Neural progenitor cell (in vitro differentiated cells): ENCODE data around the gene PYCR2. TPM values are rescaled to one million over a fixed set of nuclear protein-coding genes. Genes with fewer than 3 reads are reported as not detected.

Experiments used
- DNase-seq: peaks from one replicate; pipeline ENCODE4 v3.0.0-alpha.2; 2016; ENCODE audit warnings: low spot score
- H2AFZ ChIP-seq: fragments of 200-600 bp; sonication (generic); replicated peaks from 2 replicates; pipeline ENCODE4 v1.6.1; 2016; ENCODE audit warnings: antibody characterized with exemption
- H3F3A ChIP-seq: fragments of 200-600 bp; sonication (generic); 2 replicates; pipeline ENCODE4 v1.6.1; 2016; ENCODE audit warnings: antibody characterized with exemption, low read depth
- H3K27ac ChIP-seq: fragments of 200-600 bp; sonication (generic); 2 replicates; pipeline ENCODE4 v1.5.1; 2016; ENCODE audit warnings: mild to moderate bottlenecking
- H3K27me3 ChIP-seq: fragments of 200-600 bp; sonication (generic); 2 replicates; pipeline ENCODE4 v1.6.1; 2016; ENCODE audit warnings: mild to moderate bottlenecking, moderate library complexity
- H3K36me3 ChIP-seq: fragments of 200-600 bp; sonication (generic); 2 replicates; pipeline ENCODE4 v1.5.1; 2016
- H3K4me1 ChIP-seq: fragments of 200-600 bp; sonication (generic); 2 replicates; pipeline ENCODE4 v1.6.1; 2016; ENCODE audit warnings: mixed run types
- H3K4me2 ChIP-seq: fragments of 200-600 bp; sonication (generic); 2 replicates; pipeline ENCODE4 v1.6.1; 2016
- H3K4me3 ChIP-seq: fragments of 200-600 bp; sonication (generic); 2 replicates; pipeline ENCODE4 v1.5.1; 2016
- H3K79me2 ChIP-seq: fragments of 200-600 bp; sonication (generic); 2 replicates; pipeline ENCODE4 v1.6.1; 2016; ENCODE audit warnings: low read depth
- H3K9ac ChIP-seq: fragments of 200-600 bp; sonication (generic); 2 replicates; pipeline ENCODE4 v1.6.1; 2016
- H3K9me3 ChIP-seq: fragments of 200-600 bp; sonication (generic); 2 replicates; pipeline ENCODE4 v1.5.1; 2016; ENCODE audit warnings: low read depth
- H4K20me1 ChIP-seq: fragments of 200-600 bp; sonication (generic); 2 replicates; pipeline ENCODE4 v1.6.1; 2016; ENCODE audit warnings: low read depth
- H3K27ac Mint-ChIP-seq: 3 replicates; pipeline ENCODE4 v1.8.0; 2021; ENCODE audit warnings: mixed read lengths
- H3K27me3 Mint-ChIP-seq: 2 replicates; pipeline ENCODE4 v1.8.0; 2022; ENCODE audit warnings: low read depth, mild to moderate bottlenecking, inconsistent platforms, moderate library complexity, mixed read lengths; ENCODE audit not compliant: insufficient read depth
- H3K36me3 Mint-ChIP-seq: 3 replicates; pipeline ENCODE4 v1.8.0; 2021; ENCODE audit warnings: mixed read lengths
- H3K4me1 Mint-ChIP-seq: 3 replicates; pipeline ENCODE4 v1.8.0; 2021; ENCODE audit warnings: mixed read lengths
- H3K4me3 Mint-ChIP-seq: 3 replicates; pipeline ENCODE4 v1.8.0; 2021; ENCODE audit warnings: mild to moderate bottlenecking, moderate library complexity, mixed read lengths
- H3K9me3 Mint-ChIP-seq: 3 replicates; pipeline ENCODE4 v1.8.0; 2020; ENCODE audit warnings: mixed read lengths
- EZH2 ChIP-seq: fragments of 200-600 bp; sonication (generic); IDR thresholded peaks from 2 replicates; pipeline ENCODE4 v1.6.1; 2017; ENCODE audit warnings: antibody characterized with exemption, mild to moderate bottlenecking, moderate library complexity
- EZH2phosphoT487 ChIP-seq: fragments of 200-600 bp; sonication (generic); IDR thresholded peaks from 2 replicates; pipeline ENCODE4 v1.6.1; 2017; ENCODE audit warnings: antibody characterized with exemption
- total RNA-seq: library from RNA; depleted of rRNA; stranded (reverse); fragments of >200 nt; gene quantifications from 2 replicates; pipeline ENCODE4 v1.2.3, GENCODE V29; 2015; ENCODE audit warnings: low replicate concordance
- TF ChIP-seq, protein P1 (sequence below): fragments of 200-600 bp; sonication (generic); IDR thresholded peaks from 2 replicates; pipeline ENCODE4 v1.5.1; 2017; ENCODE audit warnings: antibody characterized with exemption, mild to moderate bottlenecking

The PYCR2 gene
- total RNA-seq, 1 donor from 2014 or later: 23.8 TPM

DNA sequence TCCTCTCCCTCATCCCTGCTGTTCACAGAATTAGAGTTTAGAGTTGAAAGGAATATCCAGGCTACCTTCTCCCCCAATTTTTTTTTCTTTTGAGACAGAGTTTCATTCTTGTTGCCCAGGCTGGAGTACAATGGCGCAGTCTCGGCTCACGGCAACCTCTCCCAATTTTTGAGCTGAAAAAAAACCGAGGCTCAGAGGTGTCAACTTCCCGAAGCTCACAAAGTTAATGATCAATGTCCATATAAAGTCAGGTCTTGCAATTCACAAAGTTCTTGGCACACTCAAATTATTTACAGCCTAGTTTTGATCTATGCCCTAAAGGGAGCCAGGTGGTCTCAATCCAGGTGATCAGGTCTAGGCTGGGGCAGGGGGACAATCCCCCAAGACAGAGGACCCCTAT is 34.3 kb downstream of the PYCR2 start:
- Mint-ChIP-seq H3K27me3 (peaks cover 8% of the 10 kb centered on the region), H3K4me3 (no peak overlapping the region), H3K4me1 (peaks cover 13% of the 10 kb centered on the region), H3K27ac (no peak overlapping the region), H3K9me3 (no peaks in the 10 kb centered on the region), H3K36me3 (no peaks in the 10 kb centered on the region)
- TF ChIP-seq EZH2 (no peak), EZH2phosphoT487 (no peak)
- TF ChIP-seq, protein P1, sequence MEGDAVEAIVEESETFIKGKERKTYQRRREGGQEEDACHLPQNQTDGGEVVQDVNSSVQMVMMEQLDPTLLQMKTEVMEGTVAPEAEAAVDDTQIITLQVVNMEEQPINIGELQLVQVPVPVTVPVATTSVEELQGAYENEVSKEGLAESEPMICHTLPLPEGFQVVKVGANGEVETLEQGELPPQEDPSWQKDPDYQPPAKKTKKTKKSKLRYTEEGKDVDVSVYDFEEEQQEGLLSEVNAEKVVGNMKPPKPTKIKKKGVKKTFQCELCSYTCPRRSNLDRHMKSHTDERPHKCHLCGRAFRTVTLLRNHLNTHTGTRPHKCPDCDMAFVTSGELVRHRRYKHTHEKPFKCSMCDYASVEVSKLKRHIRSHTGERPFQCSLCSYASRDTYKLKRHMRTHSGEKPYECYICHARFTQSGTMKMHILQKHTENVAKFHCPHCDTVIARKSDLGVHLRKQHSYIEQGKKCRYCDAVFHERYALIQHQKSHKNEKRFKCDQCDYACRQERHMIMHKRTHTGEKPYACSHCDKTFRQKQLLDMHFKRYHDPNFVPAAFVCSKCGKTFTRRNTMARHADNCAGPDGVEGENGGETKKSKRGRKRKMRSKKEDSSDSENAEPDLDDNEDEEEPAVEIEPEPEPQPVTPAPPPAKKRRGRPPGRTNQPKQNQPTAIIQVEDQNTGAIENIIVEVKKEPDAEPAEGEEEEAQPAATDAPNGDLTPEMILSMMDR: no peak
- H3F3A ChIP-seq: peaks cover 11% of the 10 kb centered on the region
- peaks cover 54% of the 10 kb centered on the region for H3K27me3 ChIP-seq
- no peak for DNase-seq
- no peaks in the 10 kb centered on the region for H3K79me2 ChIP-seq
- H3K36me3 ChIP-seq: no peaks in the 10 kb centered on the region
- H3K4me3 ChIP-seq: no peak overlapping the region
- no peak overlapping the region for H3K9ac ChIP-seq
- H4K20me1 ChIP-seq: no peaks in the 10 kb centered on the region
- no peaks in the 10 kb centered on the region for H3K9me3 ChIP-seq
- no peak overlapping the region for H2AFZ ChIP-seq
- no peak overlapping the region for H3K4me2 ChIP-seq
- H3K27ac ChIP-seq: no peak overlapping the region
- no peaks in the 10 kb centered on the region for H3K4me1 ChIP-seq

DNA sequence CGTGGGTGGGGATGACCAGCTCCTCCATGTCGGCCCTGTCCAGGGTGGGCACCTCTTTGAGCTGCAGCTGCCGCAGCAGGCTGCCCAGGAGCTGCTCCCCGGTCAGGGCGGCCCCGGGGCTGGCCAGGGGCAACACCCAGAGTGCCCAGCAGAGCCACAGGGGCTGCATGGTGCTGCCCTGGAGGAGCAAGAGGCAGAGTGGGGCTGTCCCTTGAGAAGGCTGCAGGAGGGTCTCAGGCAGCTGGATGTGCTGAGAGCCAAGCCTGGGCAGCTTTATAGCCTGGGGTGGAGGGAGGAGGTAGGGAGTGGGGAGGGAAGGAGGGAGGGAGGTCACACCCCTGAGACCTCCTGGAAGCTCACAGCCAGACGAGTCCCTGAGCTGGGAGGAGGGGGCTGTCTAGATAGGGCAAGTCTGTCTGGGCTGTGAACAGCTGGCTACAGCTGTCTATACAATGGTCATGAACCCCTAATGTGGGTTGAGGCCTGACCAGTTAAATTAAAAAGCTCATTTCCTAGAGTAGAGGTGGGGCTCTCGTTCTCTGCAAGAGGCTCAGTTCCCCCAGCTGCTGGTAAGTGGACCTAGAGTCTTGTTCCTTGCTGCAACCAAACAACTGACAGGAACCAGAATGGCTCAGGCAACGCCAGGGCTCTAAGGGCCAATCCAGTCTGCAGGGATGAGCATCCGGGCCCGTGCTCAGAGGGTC is 35.0 kb downstream of the PYCR2 start, which contains the start of gene LEFTY1:
LEFTY1 (minus strand) TSS at position 249 of the 704 bp plus-strand sequence; CDS start at position 169, 80 bp downstream.
- Histone ChIP-seq H3K27me3 (peaks cover 61% of the 10 kb centered on the region), H3K4me2 (peak within 1 kb of the TSS; percentile 69), H4K20me1 (no peaks in the 10 kb centered on the region), H3K27ac (no peak within 1 kb of the TSS), H3K4me1 (no peaks in the 10 kb centered on the region), H3F3A (peaks cover 11% of the 10 kb centered on the region), H3K4me3 (peak within 1 kb of the TSS; percentile 25), H3K9ac (no peak within 1 kb of the TSS), H3K79me2 (no peaks in the 10 kb centered on the region), H3K9me3 (no peaks in the 10 kb centered on the region), H2AFZ (peak within 1 kb of the TSS; percentile 34), H3K36me3 (no peaks in the 10 kb centered on the region)
- Mint-ChIP-seq H3K36me3 (no peaks in the 10 kb centered on the region), H3K4me1 (peaks cover 13% of the 10 kb centered on the region), H3K4me3 (no peak within 1 kb of the TSS), H3K9me3 (no peaks in the 10 kb centered on the region), H3K27ac (no peak within 1 kb of the TSS), H3K27me3 (peaks cover 8% of the 10 kb centered on the region)
- no peak for DNase-seq
- no peak for TF ChIP-seq EZH2phosphoT487
- TF ChIP-seq, protein P1: no peak
- no peak for TF ChIP-seq EZH2

DNA sequence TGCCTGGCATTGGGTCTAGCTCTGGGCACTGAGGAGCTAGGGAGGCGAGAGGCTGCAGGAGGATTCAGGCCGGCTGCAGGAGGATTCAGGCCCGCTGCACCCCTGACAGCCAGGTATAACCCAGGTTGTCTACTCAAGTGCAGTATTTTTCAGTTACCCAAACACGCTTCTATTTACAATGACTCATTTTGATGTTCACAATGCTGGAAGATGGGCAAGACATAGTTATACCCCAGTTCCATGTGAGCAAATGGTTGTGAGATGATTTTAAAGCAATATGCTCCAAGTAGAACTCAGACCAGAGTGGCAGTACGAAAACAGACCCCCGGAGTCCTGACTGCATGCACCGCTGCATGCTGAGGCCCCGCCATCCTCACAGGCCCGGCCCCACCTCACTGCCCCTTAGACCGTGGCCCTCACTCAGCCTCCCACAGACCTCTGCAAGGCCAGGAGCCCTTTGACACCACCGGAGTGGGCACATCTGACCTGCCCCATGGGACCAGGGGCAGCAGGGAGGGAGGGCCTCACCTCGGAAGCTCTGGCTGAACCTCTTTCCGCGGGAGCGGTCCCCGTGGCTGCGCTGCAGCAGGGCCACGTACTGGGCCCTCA is 35.7 kb downstream of the PYCR2 start:
- Histone ChIP-seq H3K27me3 (peaks cover 67% of the 10 kb centered on the region), H3K9ac (no peak overlapping the region), H2AFZ (no peak overlapping the region), H3K79me2 (no peaks in the 10 kb centered on the region), H4K20me1 (no peaks in the 10 kb centered on the region), H3K36me3 (no peaks in the 10 kb centered on the region), H3K27ac (no peak overlapping the region), H3K9me3 (no peaks in the 10 kb centered on the region), H3K4me3 (no peak overlapping the region), H3K4me2 (no peak overlapping the region), H3F3A (peaks cover 14% of the 10 kb centered on the region), H3K4me1 (no peaks in the 10 kb centered on the region)
- H3K27ac Mint-ChIP-seq: no peak overlapping the region
- H3K27me3 Mint-ChIP-seq: peaks cover 9% of the 10 kb centered on the region
- H3K4me3 Mint-ChIP-seq: no peak overlapping the region
- no peak for TF ChIP-seq EZH2
- TF ChIP-seq, protein P1: no peak
- no peak for DNase-seq
- peaks cover 13% of the 10 kb centered on the region for H3K4me1 Mint-ChIP-seq
- H3K36me3 Mint-ChIP-seq: no peaks in the 10 kb centered on the region
- no peaks in the 10 kb centered on the region for H3K9me3 Mint-ChIP-seq
